Stimulated activated CD4-positive, alpha-beta T cell treated with anti-CD3 and anti-CD28 coated beads, Interleukin-4, amount 100 ng/mL, for 1 hour (primary cell): ENCODE results near the gene SALL3.
"Not testable (repeated sequence)": the region's sequence is repeated elsewhere in the genome, so short reads cannot be mapped to it uniquely, and the experiment has no call there.

Experiments used
- DNase-seq: peaks from one replicate; pipeline ENCODE4 v3.0.0-alpha.2; 2020

Gene SALL3

DNA sequence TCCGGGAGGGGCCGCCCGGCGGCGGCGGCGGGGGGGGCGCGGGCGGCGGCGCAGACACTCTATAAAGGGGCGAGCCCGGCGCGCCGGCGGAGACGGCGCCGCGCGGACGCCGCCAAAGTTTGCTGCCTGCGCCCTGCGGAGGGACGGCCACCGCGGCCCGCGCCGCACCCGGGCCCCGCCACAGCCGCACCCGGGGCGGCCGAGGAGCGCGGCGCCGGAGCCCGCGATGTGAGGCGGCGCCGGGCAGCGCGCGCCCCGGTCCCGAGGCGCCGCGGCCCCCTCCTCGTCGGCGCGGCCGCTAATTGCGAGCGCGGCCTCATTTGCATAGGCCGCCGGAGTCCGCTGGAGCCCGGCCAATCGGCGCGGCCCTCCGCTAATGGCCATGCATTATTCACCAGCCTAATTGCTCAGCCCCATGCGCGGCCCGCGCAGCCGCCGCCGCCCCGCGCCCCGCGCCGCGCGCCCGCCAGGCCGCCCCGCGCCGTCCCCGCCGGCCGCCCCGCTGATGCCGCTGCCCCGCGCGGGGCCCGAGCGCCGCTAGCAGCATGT lies at the start of gene SALL3:
Gene SALL3 (plus strand): TSS at position 89 of the 549 bp plus-strand sequence. CDS start 457 bp downstream, at position 546.
- no peak for DNase-seq

DNA sequence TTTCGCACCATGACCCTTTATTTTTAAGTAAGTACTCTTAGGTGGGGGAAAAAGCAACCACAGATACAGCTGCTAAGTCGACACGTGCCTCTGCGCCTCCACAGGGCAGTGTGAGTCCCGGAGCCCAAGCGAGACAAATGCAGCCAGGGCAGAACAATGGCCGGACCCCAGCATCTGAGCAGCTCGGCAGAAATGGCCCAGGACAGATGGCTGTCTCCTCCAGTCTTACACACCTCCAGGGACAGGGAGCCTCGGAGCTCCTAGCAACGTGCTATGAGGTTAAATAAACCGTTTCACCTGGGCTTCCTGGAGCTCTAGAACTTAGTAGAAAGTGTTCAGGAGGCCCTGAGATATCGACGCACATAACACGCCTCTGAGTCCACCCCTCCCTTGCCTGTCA lies 47.3 kb upstream of the SALL3 start:
- DNase-seq: no peak

DNA sequence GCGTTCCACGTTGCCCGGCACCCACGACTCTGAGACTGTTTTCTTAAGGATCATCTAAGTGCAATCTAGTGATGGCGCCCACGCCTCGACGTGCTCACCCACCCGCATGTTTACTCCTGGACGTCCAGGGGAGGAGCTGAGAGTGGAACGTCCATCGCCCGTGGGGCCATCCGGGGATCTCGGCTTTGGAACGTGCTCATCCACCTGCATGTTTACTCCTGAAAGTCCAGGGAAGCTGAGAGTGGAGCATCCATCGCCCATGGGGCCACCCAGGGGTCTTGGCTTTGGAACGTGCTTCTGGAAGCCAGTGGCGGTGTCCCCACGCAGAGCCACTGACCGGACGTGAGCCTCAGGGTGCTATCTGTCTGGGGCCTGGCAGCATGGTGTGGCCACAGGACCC lies 45.6 kb upstream of the SALL3 start:
- DNase-seq: no peak

DNA sequence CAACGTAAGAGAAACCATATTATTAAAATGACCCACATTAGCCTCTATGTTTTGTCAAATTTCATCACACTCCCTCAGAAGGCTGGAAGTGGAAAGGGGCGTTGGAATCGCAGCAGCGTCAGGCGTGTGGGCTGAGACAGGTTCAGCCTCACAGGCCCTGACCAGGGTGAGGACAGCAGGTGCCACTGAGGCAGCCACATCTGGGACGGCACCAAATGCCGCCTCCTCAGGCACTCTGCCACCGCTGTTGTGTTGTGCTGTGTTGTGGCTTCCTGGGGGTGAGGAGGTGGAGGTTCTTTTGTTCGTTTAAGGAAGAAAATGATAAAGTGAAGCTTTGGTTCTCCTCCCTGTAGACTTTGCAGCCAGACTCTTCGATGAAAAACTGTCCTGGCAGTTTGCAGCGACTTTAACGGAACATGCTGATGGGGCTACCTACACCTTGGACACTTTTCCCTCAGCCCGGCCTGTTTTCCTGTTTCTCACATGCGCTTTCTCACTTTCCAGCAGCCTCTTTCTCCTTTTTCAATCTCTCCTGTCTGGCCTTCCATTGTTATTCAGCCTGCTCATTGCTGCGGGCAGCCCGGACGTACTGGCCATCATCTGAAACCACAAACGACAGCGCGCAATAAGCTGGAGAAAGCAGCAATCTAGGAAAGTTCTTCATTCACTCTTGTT lies 44.9 kb upstream of the SALL3 start:
- DNase-seq: no peak

DNA sequence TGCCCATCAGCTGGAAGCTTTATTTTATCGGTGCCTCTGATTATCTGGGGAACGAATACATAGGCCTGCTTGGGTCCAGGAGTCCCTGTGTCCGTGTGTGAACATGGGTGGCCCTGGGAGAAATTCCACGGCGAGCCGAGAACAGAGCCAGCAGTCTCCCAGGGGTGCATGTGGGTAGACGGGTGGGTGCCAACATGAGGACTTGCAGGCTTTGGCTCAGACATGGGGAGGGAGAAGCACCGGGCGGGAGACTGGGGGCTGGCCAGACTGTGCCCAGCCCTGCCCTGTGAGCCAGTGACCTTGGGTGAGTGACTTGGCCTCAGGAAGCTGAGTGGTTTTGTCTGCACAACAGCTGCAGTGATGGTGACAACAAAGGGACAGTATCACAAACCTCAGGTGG lies 44.2 kb upstream of the SALL3 start:
- DNase-seq: no peak

GRCh38 chr18:78936251-78937005 lies 43.2 kb upstream of the SALL3 start:
- no peak for DNase-seq

GRCh38 chr18:78937166-78937565 lies 42.5 kb upstream of the SALL3 start:
- DNase-seq: no peak

- DNase-seq: no peak
These were observed 40.5 kb upstream of the SALL3 start for GRCh38 chr18:78939105-78939504.

GRCh38 chr18:78939734-78940494 lies 39.7 kb upstream of the SALL3 start:
- DNase-seq: no peak

- DNase-seq: not testable (repeated sequence)
These were observed 37.4 kb upstream of the SALL3 start for GRCh38 chr18:78942236-78942635.

DNA sequence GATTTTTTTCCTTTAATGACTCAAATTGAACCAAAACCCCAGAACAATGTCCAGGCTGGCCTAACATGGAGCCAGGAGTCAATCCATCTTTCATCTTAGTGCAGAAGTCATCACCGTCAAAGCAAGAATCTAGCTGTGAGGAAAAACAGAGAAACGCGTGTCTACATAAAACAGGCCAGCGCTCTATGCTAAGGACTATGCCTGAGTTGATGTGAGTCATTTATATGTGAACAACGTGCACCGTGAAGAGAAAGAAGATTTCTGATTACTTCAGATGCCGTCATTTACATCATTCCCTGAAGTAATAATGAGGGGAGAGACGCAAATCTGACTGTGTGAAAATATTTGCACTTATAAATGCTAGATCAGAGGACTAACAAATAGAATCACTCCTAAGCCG lies 34.0 kb upstream of the SALL3 start:
- no peak for DNase-seq

DNA sequence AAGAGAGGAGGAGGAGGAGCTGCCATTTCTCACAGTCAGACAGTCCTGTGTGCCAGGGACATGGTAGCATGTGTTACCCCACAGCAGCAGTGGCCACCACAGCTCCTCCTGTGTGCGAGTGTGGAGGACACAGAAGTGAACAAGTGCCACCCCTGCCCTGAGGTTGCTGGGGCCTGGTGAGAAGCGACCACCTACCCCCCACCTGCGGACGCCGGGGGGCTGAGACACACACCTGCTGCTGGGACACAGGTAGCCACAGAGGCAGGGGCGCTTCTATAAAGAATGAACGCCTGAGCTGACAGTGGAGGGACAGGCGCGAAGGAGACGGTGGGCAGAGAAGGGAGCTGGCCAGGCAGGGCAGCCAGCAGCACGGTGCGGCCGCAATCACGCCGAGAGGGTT lies 32.3 kb upstream of the SALL3 start:
- no peak for DNase-seq

- no peak for DNase-seq
These were observed 31.4 kb upstream of the SALL3 start for GRCh38 chr18:78948221-78948620.

DNA sequence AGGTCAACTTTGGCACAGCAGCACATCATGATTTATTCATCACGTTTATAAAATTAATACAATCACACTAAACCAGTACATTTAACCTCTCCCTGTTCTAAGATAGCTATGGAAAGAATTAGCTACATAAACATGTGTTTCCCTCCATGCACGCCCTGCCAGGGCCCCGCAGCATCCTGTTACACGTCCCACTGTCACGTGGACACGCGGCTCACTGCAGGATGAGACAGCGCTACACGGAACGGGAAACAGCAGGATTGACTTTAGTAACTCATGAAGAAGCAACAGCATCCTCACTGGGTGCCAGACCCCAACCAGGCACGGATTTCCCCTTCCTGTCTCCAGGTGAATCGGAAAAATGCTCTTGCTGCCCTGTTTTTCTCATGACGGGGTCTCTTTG lies 30.9 kb upstream of the SALL3 start:
- no peak for DNase-seq

DNA sequence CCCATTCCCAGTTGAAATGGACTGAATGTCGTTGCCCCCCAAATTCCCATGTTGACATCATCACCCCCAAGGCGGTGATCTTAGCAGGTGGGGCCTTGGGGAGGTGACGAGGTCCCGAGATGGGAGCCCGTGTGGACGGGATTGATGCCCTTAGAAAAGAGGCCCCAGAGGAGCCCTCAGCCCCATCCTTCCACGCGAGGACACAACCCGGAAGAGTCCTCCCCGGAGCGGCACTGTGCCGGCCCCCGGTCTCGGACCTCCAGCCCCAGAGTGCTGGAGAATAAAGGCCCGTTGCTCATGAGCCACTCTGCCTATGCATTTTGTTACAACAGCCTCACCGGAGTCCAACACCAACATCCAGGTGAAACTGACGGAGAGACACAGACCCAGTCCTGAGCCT lies 30.4 kb upstream of the SALL3 start:
- DNase-seq: no peak

DNA sequence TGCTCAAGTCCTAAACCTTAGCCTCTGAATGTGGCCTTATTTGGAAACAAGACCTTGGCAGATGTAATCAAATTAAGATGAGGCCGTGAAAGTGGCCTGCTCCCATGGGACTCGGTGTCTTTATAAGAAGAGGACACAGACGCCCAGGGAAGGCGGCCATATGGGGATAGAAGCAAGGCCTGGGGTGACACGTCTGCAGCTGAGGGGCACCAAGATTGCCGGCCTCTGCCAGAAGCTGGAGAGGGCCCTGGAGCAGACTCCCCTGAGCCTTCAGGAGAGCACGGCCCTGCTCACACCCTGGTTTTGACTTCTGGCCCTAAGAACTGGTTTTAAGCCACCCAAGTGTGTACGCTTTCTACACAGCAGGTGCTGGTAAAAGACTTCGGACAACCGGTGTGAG lies 29.2 kb upstream of the SALL3 start:
- no peak for DNase-seq

- no peak for DNase-seq
These were observed 26.1 kb upstream of the SALL3 start for GRCh38 chr18:78953566-78953965.

DNA sequence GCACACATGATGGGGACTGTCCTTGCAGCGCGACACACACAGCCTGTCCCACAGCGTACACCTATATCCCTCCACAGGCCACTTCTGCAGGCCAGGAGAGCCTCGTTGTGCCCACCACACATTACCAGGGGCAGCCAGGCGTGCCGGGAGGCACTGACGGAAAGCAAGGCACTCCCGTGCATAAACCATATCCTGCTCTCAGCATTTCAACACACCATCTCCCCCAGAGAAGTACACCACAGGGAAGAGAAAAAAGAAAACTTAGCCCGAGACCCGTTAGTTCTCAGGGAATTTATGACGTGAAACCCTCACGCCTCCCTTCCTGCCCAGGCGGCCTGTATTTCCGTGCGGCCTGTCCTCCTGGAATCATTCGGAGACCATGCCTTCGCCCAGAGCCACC lies 24.6 kb upstream of the SALL3 start:
- no peak for DNase-seq

- DNase-seq: no peak
These were observed 22.5 kb upstream of the SALL3 start for GRCh38 chr18:78957140-78957539.

GRCh38 chr18:78960709-78961108 lies 18.9 kb upstream of the SALL3 start:
- no peak for DNase-seq

DNA sequence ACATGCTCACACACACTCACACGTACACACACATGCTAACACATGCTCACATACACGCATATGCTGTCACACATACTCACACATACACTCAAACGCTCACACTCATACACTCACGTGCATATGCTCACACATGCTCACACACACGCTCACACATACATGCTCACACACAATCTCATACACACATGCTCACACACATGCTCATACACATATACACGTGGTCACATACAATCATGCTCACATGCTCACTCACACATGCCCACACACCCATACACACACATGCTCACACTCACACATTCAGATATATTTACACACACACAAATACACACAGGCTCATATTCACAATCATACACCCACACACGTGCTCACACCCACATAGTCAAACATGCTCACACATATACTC lies 17.5 kb upstream of the SALL3 start:
- no peak for DNase-seq

GRCh38 chr18:78964727-78965126 lies 14.9 kb upstream of the SALL3 start:
- not testable (repeated sequence) for DNase-seq

DNA sequence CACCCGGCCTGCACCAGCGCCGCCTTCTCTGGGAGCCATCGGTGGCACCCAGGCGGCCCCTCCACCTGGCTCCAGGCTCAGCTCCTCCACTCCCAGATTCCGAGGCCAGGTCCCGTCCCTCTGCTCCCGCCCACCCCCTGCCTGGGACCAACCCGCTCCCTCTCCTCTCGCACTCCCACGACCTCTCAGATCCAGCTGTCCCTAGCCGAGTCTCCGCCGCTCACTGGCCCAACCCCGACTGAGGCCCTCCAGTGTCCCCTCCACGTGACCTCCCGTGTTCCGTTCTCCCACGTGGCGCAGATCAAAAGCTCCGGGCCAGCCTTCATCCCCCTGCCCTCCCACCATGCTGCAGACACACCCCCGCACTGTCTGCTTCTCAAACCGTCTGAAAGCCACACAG lies 14.4 kb upstream of the SALL3 start:
- DNase-seq: no peak
